ENCODE results near the gene STRADB.
"Not testable (repeated sequence)": the region's sequence is repeated elsewhere in the genome, so short reads cannot be mapped to it uniquely, and the experiment has no call there.

Gene STRADB

DNA sequence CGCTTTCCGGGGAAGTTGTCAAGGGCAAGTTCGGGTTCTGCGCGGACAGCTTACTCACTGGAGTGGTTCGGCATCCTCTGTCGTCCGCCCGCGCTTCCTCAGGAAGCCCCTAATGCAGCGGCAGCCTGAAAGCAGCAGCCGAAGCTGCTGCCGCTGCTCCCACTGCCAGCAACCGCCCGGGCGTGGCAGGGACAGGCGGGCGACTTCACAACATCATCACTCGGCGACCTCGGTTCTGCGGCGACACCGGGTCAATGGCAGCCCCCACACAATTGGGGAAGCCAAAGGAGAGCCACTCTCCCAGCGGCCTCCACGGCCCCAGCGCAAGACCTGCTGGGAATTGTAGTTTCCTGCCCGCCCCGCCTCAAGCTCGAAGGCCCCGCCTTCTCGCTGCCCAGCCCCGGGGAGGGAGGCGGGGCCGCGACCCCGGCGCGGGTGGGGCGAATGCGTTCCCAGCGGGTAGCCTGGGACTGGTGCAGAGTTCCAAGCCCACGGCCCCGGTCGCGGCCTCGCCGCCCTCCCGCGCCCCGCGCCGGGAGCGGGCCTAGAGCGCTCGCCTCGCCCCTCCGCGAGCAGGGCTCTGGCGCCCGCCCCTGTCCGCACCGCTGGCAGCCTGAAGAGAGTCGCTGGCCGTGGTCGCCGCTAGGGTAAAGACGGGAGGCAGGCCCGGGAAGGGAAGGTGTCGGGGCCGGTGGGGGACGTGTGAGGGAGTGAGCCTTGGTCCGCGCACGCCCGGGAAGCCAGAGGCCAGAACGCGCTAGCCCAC, at the start of gene STRADB, which contains the start of gene TRAK2:
STRADB (plus strand) TSS at position 449 of the 766 bp plus-strand sequence. CDS start 3,101 bp downstream, outside the sequence.
TRAK2 (minus strand) TSS at position 167 of the 766 bp plus-strand sequence. CDS start 30,951 bp downstream, outside the sequence.
- DNase-seq, result peak; percentile 56 to 92

DNA sequence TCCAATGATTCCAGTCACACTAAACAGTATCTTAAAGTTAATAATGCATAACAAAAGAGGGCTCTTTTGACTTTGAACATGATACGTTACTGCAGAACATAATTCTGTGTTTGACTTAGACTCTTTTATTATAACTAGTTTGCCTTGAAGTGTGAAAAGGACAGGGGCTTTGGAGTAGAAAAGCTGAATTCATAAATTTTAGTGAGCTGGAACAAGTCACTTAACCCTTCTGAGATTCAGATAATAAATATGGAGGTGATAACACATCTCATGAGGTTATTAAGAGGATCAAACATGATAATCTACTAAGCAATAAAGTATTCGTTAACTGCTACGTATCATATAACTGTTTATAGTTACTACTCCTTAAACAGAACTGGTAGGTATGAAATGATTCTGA, 49.7 kb upstream of the STRADB start:
- DNase-seq, result no peak

DNA sequence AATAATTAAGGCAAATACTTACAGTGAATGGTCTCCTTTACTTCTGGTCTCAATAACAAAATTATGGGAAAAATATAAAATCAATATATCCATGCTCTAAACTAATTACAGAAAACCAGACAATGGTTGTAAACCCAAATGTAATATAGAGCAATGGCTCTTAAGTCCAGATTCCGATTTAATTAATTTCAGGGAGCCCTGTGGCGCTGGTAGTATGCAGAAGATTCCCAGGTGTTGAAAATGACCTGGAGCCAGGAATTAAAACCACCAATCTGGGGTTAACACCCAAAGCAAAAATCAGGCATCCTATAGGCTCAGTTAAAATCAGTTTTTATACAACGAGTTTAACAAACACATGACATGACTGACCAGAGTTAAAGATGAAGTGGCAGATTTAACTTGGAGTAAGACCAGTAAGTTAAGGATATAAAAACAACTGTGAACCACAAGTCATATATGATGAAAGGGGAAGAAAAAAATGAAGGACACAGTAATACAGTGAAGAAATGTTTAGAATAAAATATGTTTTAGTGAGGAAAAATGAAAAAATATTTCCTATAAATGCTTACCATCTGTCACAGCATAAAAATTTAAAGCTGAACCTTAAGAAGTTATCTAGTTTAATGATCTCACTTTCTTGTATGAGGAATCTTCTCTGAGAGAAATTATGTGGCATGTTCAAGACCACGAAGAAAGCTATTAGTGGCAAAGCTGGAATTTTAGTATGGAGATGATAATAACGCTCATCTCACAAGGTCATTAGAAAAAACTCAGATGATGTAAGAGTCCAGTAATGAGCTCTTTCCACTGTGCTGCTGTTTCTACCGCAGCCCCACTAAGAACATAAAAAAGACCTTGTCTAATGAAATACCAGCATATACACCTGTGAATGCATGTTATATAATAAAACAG, 48.6 kb upstream of the STRADB start:
- no peak for DNase-seq

DNA sequence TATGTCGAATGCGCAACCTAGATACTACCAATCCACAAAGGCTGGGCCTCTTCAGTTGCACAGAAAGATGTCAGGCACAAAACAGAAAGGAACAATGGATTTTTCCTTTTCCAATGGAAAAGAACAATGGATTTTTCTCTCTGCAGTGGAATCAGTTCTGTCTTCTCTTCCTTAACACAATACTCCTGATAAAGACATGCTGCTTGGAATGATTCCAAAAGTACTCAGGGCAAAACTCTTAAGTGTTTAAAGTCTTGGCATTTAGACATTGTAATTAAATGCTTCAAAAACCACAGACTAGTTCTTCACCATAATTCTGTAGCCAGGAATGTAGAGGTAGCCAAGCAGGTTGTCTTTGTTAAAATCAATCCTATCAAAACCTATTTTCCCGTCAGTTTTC, 47.7 kb upstream of the STRADB start:
- DNase-seq, result no peak

DNA sequence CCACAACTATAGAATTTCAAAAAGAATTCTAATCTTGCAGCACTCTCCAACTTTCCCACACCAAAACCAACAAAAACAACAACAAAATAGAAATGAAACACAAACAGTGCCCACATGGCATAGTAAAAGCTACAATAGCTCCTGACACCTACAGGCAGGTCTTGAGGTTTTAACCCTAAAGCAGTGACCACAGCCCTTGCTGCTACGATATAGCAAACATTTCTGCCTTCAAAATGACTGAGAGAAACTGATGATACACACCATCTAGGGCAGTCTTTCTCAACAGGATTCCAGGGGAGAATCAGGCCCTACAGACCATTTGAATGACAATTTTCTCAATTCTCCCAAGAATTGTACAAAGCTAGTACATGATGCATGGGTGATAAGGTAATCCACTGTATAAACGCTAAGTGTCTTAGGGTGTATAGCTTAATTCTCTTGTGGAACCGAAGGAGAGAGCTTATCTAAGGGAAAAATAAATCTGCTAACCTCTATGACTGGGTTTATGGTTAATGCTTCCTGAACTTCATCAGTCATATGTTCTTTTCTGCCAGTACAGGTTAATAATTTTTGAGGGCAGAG, 46.8 kb upstream of the STRADB start:
- no peak for DNase-seq

GRCh38 chr2:201406077-201406662, 45.4 kb upstream of the STRADB start:
- DNase-seq, result no peak

DNA sequence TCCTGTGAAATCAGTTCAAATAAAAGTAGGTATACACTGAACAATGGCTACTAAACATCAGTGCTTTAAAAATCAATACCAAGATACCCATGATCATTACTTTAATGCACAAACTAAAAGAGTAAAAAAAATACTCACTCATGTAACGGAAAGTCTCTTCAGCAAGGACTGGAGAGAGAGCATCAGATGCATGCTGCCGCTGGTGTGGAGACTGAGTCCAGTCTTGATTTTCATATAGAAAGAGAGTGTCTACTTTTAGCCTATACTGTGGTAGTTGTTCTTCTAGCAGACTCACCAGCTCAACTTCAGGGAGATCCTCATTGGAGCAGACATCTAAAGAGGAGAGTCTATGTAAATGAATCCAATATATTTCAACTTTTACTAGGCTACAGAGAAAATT, 44.3 kb upstream of the STRADB start:
- no peak for DNase-seq

- no peak for DNase-seq
These were observed 42.6 kb upstream of the STRADB start for GRCh38 chr2:201408931-201409330.

- DNase-seq, result no peak
These were observed 40.1 kb upstream of the STRADB start for GRCh38 chr2:201411421-201411820.

GRCh38 chr2:201413143-201413542, 38.4 kb upstream of the STRADB start:
- DNase-seq, result no peak

DNA sequence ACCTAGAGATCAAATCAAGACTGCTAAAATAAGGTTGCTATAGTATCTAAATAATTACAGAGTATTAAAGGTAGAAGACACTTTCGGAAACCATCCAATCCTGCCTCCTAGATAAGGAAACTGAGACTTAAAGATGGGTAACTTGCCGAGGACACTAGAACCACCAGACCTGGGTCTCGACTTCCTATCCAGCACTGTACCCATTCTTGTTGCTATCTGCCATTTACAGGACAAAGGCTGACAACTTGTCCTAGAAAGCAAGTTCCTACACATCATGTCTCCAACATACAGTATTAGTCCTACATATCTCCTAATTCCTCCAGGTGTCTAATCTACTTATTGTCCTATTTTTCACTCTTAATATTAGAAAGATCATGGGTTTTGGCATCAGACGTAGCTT, 38.0 kb upstream of the STRADB start:
- DNase-seq, result no peak

DNA sequence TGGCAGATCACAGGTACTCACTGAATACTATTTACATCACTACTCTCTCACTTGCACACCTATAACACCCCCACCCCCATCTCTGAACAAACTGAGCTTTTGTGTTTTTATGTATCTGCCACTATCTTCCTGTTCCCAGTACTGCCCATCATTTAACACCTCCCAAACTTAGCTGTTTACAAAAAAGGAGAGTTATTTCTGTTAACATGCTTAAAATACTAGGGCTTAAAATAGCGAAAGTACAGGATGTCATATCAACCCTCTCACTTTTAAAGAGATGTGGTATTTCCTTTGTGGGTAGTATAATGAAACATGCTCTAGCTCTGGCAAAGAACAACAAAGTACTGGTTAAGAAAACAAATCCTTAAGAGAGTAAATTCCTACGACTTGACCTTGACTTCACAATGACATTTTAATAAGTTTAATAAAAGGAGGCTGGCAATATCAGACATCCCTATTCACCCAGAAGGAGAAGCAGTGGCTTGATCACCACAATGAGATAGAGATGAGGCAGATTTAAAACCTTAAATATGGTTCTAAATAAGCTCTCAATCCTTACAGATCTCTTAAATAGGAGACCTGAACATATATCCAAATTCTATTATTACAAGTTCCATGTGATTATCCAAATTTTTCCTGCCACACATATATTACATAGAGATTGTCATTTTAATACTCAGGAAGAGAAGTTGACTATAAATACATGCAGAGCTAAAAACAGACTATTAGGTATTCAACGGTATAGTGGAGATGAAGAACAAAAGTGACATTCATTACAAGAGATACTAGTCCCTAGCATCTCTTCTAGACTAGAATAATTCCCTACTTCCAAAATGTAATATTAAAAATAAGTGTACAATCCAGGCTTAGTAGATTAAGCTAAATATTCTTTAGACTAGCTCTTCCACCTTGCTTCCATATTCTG, 37.2 kb upstream of the STRADB start:
- DNase-seq, result no peak

- DNase-seq, result no peak
These were observed 36.4 kb upstream of the STRADB start for GRCh38 chr2:201415149-201415548.

DNA sequence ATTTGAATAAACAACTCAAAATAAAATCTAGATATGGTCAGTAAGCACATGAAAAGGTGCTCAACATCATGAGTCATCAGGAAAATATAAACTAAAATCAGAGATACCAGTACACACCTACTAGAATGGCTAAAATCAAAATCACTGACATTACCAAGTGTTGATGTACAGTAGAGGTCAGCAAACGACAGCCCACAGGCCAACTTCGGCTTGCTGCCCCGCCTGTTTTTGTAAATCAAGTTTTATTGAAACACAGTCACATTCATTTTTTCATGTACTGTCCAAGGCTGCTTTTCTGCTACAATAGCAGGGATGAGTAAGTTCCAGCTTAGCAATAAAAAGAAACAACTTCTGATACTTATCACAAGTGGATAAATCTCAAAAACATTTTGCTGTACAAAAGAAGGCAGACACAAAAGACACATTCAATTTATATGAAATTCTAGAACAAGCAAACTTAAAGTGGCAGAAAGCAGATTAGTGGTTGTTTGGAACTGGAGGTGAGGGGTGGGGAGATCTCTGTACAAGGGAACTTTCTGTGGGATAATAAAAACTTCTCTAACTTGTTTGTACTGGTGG, 32.4 kb upstream of the STRADB start:
- DNase-seq, result no peak

DNA sequence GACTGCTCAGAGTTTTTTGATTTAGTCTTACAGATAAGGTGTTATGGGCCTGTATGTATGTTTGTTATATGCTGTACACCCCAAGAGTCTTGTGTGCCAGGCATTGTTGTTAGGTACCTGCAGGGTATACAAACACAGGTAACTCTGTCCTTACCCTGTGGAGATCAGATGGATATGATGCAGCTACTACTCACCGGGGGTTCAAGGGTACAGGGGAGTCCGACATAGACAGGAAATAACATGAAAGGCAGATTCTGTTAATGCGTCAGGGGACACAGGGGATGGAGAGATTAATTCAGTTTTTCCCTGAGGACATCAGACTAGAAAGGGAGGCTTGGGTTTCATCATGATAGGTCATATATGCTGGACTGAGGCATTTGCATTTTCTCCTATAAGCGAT, 31.6 kb upstream of the STRADB start:
- DNase-seq, result no peak

DNA sequence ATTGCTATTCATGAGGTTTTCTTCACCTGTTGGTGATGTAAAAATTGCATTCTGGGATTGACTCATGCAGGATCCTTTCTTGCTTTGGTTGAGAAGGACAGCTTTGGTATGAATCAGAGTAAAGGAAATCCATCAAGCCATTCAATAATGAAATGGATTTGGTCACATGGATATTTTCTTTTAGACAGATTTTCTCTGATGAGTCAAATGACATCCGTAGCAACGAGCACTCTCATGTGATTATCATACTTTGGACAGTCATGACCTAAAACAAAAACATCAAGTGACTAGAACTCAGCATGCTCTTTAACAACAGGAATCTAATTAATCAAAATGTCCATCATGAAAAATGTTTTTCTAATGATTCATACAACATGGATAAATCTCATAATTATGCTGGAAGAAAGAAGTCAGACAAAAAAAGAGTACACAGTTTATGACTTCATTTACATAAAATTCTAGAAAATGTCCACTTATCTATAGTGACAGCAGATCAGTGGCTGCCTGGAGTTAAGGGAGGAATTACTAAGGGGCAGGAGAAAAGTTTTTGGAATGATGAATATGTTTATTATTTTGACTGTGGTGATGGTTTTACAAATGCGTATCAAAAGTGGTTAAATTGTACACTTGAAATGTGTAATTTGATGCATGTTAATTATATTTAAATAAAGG, 31.0 kb upstream of the STRADB start:
- no peak for DNase-seq

DNA sequence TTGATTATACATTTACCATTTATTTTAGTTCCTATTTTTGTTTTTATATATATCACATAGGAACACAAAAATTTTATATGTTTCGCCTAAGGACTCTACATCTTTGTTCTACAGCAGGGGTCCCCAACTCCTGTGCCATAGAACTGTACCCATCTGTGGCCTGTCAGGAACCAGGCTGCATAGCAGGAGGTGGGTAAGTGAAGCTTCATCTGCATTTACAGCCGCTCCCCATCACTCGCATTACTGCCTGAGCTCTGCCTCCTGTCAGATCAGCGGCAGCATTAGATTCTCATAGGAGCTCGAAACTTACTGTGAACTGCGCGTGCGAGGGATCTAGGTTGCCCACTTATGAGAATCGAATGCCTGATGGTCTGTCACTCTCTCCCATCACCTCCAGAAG, 25.6 kb upstream of the STRADB start:
- no peak for DNase-seq

DNA sequence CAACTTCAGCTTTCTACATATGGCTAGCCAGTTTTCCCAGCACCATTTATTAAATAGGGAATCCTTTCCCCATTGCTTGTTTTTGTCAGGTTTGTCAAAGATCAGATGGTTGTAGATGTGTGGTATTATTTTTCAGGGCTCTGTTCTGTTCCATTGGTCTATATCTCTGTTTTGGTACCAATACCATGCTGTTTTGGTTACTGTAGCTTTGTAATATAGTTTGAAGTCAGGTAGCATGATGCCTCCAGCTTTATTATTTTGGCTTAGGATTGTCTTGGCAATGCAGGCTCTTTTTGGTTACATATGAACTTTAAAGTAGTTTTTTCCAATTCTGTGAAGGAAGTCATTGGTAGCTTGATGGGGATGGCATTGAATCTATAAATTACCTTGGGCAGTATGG, 23.2 kb upstream of the STRADB start:
- not testable (repeated sequence) for DNase-seq

DNA sequence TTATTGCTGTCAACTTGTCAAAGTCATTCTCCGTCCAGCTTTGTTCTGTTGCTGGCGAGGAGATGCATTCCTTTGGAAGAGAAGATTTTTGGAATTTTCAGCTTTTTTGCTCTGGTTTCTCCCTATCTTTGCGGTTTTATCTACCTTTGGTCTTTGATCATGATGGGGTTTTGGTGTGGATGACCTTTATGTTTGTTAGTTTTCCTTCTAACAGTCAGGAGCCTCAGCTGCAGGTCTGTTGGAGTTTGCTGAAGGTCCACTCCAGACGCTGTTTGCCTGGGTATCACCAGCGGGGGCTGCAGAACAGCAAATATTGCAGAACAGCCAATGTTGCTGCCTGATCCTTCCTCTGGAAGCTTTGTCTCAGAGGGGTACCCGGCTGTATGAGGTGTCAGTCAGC, 21.7 kb upstream of the STRADB start:
- DNase-seq, result not testable (repeated sequence)

GRCh38 chr2:201430322-201430721, 21.2 kb upstream of the STRADB start:
- not testable (repeated sequence) for DNase-seq

DNA sequence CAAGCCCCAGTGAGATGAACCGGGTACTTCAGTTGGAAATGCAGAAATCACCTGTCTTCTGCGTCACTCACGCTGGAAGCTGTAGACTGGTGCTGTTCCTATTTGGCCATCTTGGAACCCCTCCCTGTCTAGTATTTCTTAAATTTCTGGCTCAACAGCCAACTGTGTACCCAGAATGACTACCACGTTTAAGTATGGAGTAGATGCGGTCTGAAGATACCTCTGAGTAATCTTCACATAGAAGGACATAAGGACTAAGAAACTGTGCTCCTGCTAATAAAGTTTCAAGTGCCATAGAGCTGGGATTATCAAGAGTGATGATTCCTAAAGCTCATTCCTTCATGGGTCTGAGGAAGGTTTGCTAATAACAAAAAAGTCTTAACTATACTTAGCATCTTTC, 20.7 kb upstream of the STRADB start:
- no peak for DNase-seq

All from cerebellar nuclear complex (tissue), 1 donor.